HT-29 (cell line): ENCODE results near the gene SUN1. TPM values are rescaled to one million over a fixed set of nuclear protein-coding genes. Genes with fewer than 3 reads are reported as not detected.
A peak's percentile ranks its signal among the peaks of the same experiment; 100 is the strongest.
"Not testable (repeated sequence)": the region's sequence is repeated elsewhere in the genome, so short reads cannot be mapped to it uniquely, and the experiment has no call there.

Experiments
- DNase-seq: peaks from one replicate; pipeline ENCODE4 v3.0.0-alpha.2; 2015; ENCODE audit warnings: low spot score
- total RNA-seq: library from RNA; depleted of rRNA; stranded (reverse); fragments of >200 nt; shearing (Covaris generic); gene quantifications from 2 replicates; pipeline ENCODE4 v1.2.3, GENCODE V29; 2014; rRNA removed

The SUN1 gene
- 145 and 200 TPM in 2 replicates for total RNA-seq

DNA sequence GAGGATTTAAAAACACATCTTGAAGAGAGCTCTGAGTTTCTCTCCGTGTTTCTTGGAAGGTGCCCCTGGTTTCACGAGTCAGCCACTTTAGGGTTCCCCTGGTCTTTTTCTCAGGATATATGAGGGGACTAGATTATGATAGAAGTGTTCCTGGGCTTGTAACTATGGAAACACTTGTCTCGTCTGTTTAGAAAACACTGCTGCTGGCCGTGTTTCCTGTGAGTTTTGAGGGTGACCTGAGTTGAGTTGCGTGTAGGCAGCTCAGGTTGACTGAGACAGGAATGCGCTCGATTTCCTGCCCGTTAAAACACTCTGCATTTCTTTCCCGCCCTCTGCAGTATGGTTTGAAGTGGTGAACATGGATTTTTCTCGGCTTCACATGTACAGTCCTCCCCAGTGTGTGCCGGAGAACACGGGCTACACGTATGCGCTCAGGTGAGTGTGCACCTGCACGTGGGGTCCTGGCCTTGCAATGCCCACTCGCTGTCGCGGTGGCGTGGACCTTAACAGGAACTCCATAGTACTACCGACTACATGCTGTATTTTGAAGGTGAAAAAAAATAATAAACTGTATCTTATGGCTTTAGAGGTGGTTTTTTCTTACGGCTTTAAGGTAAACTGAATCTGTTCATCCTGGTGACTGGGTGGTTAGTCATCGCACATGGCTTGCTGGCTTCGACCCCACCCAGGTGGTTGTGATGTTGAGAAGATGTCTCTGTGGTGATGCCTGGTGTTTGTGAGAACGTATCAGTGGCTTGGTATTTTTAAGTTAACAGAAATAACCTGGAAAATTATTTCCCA is at the start of gene SUN1:
Gene SUN1 (plus strand): TSS at position 310 of the 801 bp plus-strand sequence. CDS start 49 bp downstream, at position 359.
- peak; percentile 90 for DNase-seq

GRCh38 chr7:782718-783449 is 49.4 kb upstream of the SUN1 start:
- no peak for DNase-seq

DNA sequence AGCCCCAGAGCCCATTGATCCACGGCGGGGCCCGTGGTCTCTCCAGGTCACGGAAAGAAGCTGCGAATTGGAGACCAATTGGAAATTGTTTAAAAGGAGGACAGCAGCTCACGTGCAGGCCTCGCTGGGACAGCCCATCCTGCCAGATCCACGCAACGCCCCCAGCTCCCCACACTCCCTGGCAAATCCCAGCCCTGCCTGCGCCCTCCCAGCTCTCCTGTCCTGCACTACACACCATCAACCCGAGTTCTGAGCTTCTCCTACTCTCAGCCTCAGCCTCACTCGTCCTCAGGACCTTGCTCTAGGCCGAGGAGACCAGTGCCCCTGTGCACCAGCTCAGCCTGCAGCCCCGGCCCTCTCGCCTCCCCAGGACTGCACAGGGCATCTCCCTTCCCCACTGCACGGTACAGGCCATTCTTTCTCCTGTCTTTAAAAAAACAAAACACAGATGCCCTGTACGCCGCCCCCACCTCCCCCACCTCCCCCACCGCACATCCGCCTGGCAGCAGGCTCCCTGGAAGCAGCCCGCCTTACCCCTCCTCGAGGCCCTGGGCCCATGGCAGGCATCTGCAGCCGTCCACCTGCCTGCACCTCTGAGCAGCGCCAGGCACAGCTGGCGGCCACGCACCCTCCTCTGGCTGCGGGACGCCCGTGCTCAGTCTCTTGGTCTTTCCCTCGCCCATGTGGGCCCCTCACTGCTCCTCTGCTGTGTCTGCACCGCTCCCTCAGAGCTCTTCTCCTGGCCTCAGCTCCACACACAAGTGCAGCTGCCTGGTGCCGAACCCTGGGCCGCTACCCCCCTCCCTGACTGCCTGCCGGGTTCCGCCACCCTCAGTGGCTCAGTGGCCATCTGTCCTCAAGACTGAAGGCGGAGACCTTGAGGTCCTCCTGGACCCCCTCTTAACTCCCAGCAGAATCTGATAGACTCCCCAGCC is 48.5 kb upstream of the SUN1 start:
- no peak for DNase-seq

GRCh38 chr7:784971-785370 is 47.3 kb upstream of the SUN1 start:
- DNase-seq, result no peak

DNA sequence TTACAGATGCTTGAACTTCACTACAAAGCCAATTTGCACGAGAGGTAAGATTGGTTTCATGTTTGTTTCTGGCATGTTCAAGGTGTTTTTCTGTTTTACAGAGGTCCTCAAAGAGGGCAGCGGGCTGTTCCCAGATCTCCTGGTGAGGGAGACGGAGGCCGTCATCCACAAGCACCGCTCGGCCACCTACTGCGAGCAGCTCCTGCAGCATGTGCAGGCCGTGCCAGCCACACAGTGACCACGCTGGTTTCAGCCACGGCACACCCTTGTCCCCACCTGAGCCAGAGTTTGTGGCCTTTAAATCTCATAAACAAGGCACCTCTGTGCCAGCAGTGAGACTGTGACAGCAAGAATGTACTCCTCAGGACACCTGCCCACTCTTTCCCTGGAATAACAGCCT is 46.9 kb upstream of the SUN1 start:
- DNase-seq, result no peak

GRCh38 chr7:786472-787255 is 45.6 kb upstream of the SUN1 start:
- peak; percentile 73 for DNase-seq

- DNase-seq, result no peak
Observed at GRCh38 chr7:787332-788240, 44.7 kb upstream of the SUN1 start.

- DNase-seq, result no peak
Observed at GRCh38 chr7:791519-791918, 40.8 kb upstream of the SUN1 start.

- no peak for DNase-seq
Observed at GRCh38 chr7:794207-794606, 38.1 kb upstream of the SUN1 start.

GRCh38 chr7:794671-795329 is 37.5 kb upstream of the SUN1 start:
- DNase-seq, result no peak

DNA sequence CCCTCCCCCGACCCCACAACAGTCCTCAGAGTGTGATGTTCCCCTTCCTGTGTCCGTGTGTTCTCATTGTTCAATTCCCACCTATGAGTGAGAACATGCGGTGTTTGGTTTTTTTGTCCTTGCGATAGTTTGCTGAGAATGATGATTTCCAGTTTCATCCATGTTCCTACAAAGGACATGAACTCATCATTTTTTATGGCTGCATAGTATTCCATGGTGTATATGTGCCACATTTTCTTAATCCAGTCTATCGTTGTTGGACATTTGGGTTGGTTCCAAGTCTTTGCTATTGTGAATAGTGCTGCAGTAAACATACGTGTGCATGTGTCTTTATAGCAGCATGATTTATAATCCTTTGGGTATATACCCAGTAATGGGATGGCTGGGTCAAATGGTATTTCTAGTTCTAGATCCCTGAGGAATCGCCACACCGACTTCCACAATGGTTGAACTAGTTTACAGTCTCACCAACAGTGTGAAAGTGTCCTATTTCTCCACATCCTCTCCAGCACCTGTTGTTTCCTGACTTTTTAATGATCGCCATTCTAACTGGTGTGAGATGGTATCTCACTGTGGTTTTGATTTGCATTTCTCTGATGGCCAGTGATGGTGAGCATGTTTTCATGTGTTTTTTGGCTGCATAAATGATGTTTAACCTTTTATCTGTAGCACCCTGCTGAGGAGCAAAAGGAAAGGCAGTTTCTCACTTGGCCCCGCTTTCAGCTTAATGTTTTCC is 35.7 kb upstream of the SUN1 start:
- DNase-seq, result not testable (repeated sequence)

DNA sequence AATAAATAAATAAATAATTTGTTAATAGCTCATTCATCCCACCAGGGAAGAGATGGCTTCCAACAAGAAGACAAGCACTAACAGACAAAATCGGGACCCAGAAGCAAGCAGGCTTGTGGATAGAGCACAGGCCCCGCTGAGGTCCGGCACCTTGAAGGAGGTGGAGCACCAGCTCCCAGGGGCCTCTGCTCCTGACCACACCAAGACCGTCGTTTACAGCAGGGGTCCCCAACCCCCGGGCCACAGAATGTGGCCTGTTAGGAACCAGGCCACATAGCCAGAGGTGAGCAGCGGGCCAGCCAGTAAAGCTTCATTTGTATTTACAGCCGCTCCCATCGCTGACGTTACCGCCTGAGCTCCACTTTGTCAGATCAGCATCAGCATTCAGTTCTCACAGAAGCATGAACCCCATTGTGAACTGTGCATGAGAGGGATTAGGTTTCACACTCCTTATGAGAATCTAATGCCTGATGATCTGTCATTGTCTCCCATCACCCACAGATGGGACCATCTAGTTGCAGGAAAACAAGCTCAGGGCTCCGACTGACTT is 33.3 kb upstream of the SUN1 start:
- no peak for DNase-seq

DNA sequence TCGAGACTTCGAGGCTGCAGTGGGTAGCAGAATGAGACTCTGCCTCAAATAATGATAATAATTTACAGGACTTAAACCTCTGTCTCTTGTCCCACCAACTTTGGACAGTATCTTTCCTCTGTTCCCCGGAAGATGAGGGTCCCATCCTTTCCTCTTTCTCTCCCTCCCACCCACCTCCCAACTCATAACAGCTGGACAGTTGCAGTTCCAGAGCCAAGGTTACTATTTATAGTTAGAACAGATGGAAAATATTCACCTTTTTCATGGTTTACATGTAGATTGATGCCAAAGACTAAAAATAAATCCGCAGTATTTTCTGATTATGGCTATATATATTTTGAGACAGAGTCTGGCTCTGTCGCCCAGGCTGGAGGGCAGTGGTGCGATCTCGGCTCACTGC is 31.6 kb upstream of the SUN1 start:
- DNase-seq, result no peak

GRCh38 chr7:801351-801750 is 30.9 kb upstream of the SUN1 start:
- not testable (repeated sequence) for DNase-seq

GRCh38 chr7:801940-802381 is 30.3 kb upstream of the SUN1 start:
- DNase-seq, result peak; percentile 78

DNA sequence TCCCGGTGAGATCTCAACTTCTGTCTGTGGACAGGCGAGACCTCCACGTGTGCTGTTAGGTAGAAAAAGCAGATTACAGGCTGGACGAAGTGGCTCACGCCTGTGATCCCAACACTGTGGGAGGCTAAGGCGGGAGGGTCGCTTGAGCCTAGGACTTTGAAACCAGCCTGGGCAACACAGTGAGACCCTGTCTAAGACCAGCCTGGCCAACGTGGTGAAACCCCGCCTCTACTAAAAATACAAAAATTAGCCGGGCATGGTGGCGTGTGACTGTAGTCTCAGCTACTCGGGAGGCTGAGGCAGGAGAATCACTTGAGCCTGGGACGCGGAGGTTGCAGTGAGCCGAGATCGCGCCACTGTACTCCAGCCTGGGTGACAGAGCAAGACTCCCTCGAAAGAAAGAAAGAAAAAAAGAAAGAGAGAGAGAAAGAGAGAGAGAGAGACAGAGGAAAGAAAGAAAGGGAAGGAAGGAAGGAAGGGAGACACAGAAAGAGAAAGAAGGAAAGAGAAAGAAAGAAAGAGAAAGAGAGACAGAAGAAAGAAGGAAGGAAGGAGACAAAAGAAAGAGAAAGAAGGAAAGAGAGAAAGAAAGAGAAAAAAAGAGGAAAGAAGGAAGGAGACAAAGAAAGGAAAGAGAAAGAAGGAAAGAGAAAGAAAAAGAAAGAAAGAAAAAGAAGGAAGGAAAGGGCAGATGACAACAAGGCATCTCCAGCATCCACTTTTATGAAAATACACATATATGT is 29.6 kb upstream of the SUN1 start:
- DNase-seq, result no peak

DNA sequence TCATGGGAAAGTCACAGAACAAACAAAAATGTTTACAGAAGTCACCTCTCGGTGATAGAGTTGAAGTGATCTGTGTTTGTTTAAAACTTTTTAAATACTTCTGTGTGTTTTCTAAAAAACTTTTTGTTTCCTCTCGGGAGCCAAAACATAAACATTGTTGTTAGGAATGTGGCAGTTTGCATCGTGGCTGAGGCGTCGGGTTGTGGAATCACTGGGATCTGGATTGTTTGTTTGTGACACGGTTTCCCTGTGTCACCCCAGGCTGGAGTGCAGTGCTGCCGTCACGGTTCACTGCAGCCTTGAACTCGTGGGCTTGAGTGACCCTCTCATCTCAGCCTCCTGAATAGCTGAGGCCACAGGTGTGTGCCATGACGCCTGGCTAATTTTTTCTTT is 29.0 kb upstream of the SUN1 start:
- DNase-seq, result no peak

DNA sequence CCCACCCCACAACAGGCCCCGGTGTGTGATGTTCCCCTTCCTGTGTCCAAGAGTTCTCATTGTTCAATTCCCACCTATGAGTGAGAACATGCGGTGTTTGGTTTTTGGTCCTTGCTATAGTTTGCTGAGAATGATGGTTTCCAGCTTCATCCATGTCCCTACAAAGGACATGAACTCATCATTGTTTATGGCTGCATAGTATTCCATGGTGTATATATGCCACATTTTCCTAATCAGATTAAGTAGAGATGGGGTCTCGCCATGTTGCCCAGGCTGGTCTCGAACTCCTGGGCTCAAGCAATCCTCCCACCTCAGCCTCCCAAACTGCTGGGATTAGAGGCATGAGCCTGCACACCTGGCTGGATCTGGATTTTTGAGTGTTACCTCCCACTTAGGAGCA is 28.5 kb upstream of the SUN1 start:
- DNase-seq, result not testable (repeated sequence)
